Activated naive CD4-positive, alpha-beta T cell treated with anti-CD3 and anti-CD28 coated beads, Interleukin-2, amount 50 U/mL, for 24 hours (primary cell): ENCODE results near the gene WIZ.

Experiments used
- H3K27ac Mint-ChIP-seq: one replicate; pipeline ENCODE4 v1.8.0; 2021; ENCODE audit warnings: mild to moderate bottlenecking, mixed read lengths
- H3K27me3 Mint-ChIP-seq: one replicate; pipeline ENCODE4 v1.8.0; 2021; ENCODE audit warnings: mixed read lengths
- H3K36me3 Mint-ChIP-seq: one replicate; pipeline ENCODE4 v1.8.0; 2021; ENCODE audit warnings: mixed read lengths
- H3K4me1 Mint-ChIP-seq: one replicate; pipeline ENCODE4 v1.8.0; 2021; ENCODE audit warnings: mixed read lengths
- H3K4me3 Mint-ChIP-seq: one replicate; pipeline ENCODE4 v1.8.0; 2021; ENCODE audit warnings: mild to moderate bottlenecking, mixed read lengths
- H3K9me3 Mint-ChIP-seq: one replicate; pipeline ENCODE4 v1.8.0; 2021; ENCODE audit warnings: mixed read lengths

WIZ gene

GRCh38 chr19:15441317-15441716 is 8.4 kb downstream of the WIZ start:
- Mint-ChIP-seq H3K27ac (no peak overlapping the region), H3K36me3 (no peaks in the 10 kb centered on the region), H3K4me1 (no peaks in the 10 kb centered on the region), H3K9me3 (no peaks in the 10 kb centered on the region), H3K27me3 (no peaks in the 10 kb centered on the region), H3K4me3 (no peak overlapping the region)

GRCh38 chr19:15439821-15440641 is 9.7 kb downstream of the WIZ start:
- no peak overlapping the region for H3K27ac Mint-ChIP-seq
- H3K4me3 Mint-ChIP-seq: no peak overlapping the region
- no peaks in the 10 kb centered on the region for H3K9me3 Mint-ChIP-seq
- no peaks in the 10 kb centered on the region for H3K27me3 Mint-ChIP-seq
- H3K36me3 Mint-ChIP-seq: no peaks in the 10 kb centered on the region
- no peaks in the 10 kb centered on the region for H3K4me1 Mint-ChIP-seq

- no peaks in the 10 kb centered on the region for H3K9me3 Mint-ChIP-seq
- no peak overlapping the region for H3K4me3 Mint-ChIP-seq
- no peaks in the 10 kb centered on the region for H3K27me3 Mint-ChIP-seq
- H3K4me1 Mint-ChIP-seq: no peaks in the 10 kb centered on the region
- no peak overlapping the region for H3K27ac Mint-ChIP-seq
- H3K36me3 Mint-ChIP-seq: no peaks in the 10 kb centered on the region
These were observed 10.5 kb downstream of the WIZ start for GRCh38 chr19:15439078-15439799.

- Mint-ChIP-seq H3K27ac (no peak overlapping the region), H3K4me1 (peaks cover 1% of the 10 kb centered on the region), H3K9me3 (no peaks in the 10 kb centered on the region), H3K27me3 (no peaks in the 10 kb centered on the region), H3K4me3 (no peak overlapping the region), H3K36me3 (no peaks in the 10 kb centered on the region)
These were observed 11.2 kb downstream of the WIZ start for GRCh38 chr19:15438577-15438976.

- H3K27me3 Mint-ChIP-seq: no peaks in the 10 kb centered on the region
- peaks cover 6% of the 10 kb centered on the region for H3K4me1 Mint-ChIP-seq
- H3K27ac Mint-ChIP-seq: no peak overlapping the region
- H3K9me3 Mint-ChIP-seq: no peaks in the 10 kb centered on the region
- H3K36me3 Mint-ChIP-seq: no peaks in the 10 kb centered on the region
- no peak overlapping the region for H3K4me3 Mint-ChIP-seq
These were observed 11.6 kb downstream of the WIZ start for GRCh38 chr19:15438124-15438496.

- Mint-ChIP-seq H3K4me1 (peaks cover 8% of the 10 kb centered on the region), H3K9me3 (no peaks in the 10 kb centered on the region), H3K27ac (no peak overlapping the region), H3K27me3 (no peaks in the 10 kb centered on the region), H3K36me3 (no peaks in the 10 kb centered on the region), H3K4me3 (no peak overlapping the region)
These were observed 12.2 kb downstream of the WIZ start for GRCh38 chr19:15437355-15438123.

GRCh38 chr19:15436826-15437110 is 13.0 kb downstream of the WIZ start:
- no peaks in the 10 kb centered on the region for H3K27me3 Mint-ChIP-seq
- H3K4me1 Mint-ChIP-seq: peaks cover 8% of the 10 kb centered on the region
- H3K36me3 Mint-ChIP-seq: no peaks in the 10 kb centered on the region
- H3K9me3 Mint-ChIP-seq: no peaks in the 10 kb centered on the region
- no peak overlapping the region for H3K27ac Mint-ChIP-seq
- H3K4me3 Mint-ChIP-seq: no peak overlapping the region

GRCh38 chr19:15436012-15436825 is 13.5 kb downstream of the WIZ start:
- Mint-ChIP-seq H3K4me1 (peaks cover 14% of the 10 kb centered on the region), H3K36me3 (no peaks in the 10 kb centered on the region), H3K27ac (no peak overlapping the region), H3K27me3 (no peaks in the 10 kb centered on the region), H3K4me3 (no peak overlapping the region), H3K9me3 (no peaks in the 10 kb centered on the region)

GRCh38 chr19:15433519-15434069 is 16.2 kb downstream of the WIZ start:
- Mint-ChIP-seq H3K9me3 (no peaks in the 10 kb centered on the region), H3K4me1 (peaks cover 27% of the 10 kb centered on the region), H3K36me3 (no peaks in the 10 kb centered on the region), H3K4me3 (peak overlapping the region; percentile 96), H3K27me3 (no peaks in the 10 kb centered on the region), H3K27ac (peak overlapping the region; percentile 96)

GRCh38 chr19:15432629-15433518 is 16.9 kb downstream of the WIZ start:
- H3K27ac Mint-ChIP-seq: peak overlapping the region; percentile 96
- peaks cover 31% of the 10 kb centered on the region for H3K4me1 Mint-ChIP-seq
- H3K36me3 Mint-ChIP-seq: no peaks in the 10 kb centered on the region
- no peaks in the 10 kb centered on the region for H3K9me3 Mint-ChIP-seq
- no peaks in the 10 kb centered on the region for H3K27me3 Mint-ChIP-seq
- H3K4me3 Mint-ChIP-seq: peak overlapping the region; percentile 96

- Mint-ChIP-seq H3K27ac (peak overlapping the region; percentile 95), H3K27me3 (no peaks in the 10 kb centered on the region), H3K4me3 (peak overlapping the region; percentile 99), H3K9me3 (no peaks in the 10 kb centered on the region), H3K4me1 (peaks cover 37% of the 10 kb centered on the region), H3K36me3 (no peaks in the 10 kb centered on the region)
These were observed 17.7 kb downstream of the WIZ start for GRCh38 chr19:15432018-15432494.

GRCh38 chr19:15431396-15432017 is 18.2 kb downstream of the WIZ start:
- Mint-ChIP-seq H3K4me1 (peaks cover 38% of the 10 kb centered on the region), H3K9me3 (no peaks in the 10 kb centered on the region), H3K27me3 (no peaks in the 10 kb centered on the region), H3K36me3 (peaks cover under 1% of the 10 kb centered on the region), H3K4me3 (peak overlapping the region; percentile 99), H3K27ac (peak overlapping the region; percentile 95)

- H3K27ac Mint-ChIP-seq: no peak overlapping the region
- peaks cover 7% of the 10 kb centered on the region for H3K36me3 Mint-ChIP-seq
- no peaks in the 10 kb centered on the region for H3K9me3 Mint-ChIP-seq
- H3K4me3 Mint-ChIP-seq: peak overlapping the region; percentile 99
- H3K27me3 Mint-ChIP-seq: no peaks in the 10 kb centered on the region
- H3K4me1 Mint-ChIP-seq: peaks cover 44% of the 10 kb centered on the region
These were observed 19.1 kb downstream of the WIZ start for GRCh38 chr19:15430526-15431120.
